Measurements from ENCODE around the gene UBL7.

DNA sequence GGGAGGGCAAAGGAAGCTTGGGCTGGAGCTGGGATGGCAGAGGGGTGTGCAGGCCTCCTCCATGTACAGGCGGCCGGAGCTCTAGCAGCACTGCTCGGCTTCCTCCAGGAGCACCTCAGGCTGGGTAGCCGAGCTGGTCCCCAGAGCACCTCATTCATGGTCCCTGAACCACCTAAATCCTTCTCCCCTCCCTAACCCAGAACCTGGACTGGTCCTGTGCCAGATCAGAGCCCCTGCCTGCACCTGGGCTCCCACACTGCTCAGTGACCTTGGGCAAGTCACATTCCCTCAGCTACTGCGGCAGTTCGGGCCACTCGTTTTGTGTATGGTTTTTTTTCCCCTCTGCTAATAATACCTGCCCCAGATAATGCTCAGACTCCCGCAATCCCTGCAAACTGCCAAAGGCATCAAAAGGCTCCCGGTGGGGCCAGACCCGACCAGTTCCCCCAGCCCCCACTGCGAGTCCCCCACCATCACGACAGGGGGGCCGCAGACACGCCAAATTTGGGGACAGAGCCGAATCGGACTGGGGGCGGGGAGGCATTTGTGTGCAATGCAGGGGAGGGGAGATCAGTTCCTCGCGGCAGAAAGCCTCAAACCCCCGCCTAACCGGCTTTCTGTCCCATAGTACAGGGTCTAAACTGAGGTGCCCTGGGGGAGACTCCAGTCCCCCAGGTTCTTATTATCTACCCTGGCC, 28.5 kb downstream of the UBL7 start:
- TF ChIP-seq GABPA (IDR thresholded peaks at IDR 0.05; ENCODE audit: borderline replicate concordance, insufficient read depth, low read length) (no peak), EZH2 (IDR thresholded peaks at IDR 0.05; ENCODE audit: low read depth, low read length, severe bottlenecking) (no peak), TAF1 (IDR thresholded peaks at IDR 0.05; ENCODE audit: low read depth, low read length) (no peak), EGR1 (IDR thresholded peaks at IDR 0.05; ENCODE audit: borderline replicate concordance, low read depth, low read length) (no peak), CEBPB (IDR thresholded peaks at IDR 0.05; ENCODE audit: low read depth, low read length) (no peak), CBX5 (IDR thresholded peaks at IDR 0.05; ENCODE audit: low read depth, low read length) (no peak)
- TF ChIP-seq, protein P1, sequence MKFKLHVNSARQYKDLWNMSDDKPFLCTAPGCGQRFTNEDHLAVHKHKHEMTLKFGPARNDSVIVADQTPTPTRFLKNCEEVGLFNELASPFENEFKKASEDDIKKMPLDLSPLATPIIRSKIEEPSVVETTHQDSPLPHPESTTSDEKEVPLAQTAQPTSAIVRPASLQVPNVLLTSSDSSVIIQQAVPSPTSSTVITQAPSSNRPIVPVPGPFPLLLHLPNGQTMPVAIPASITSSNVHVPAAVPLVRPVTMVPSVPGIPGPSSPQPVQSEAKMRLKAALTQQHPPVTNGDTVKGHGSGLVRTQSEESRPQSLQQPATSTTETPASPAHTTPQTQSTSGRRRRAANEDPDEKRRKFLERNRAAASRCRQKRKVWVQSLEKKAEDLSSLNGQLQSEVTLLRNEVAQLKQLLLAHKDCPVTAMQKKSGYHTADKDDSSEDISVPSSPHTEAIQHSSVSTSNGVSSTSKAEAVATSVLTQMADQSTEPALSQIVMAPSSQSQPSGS (IDR thresholded peaks at IDR 0.05; ENCODE audit: low read length), result no peak

All from H1 (cell line).